NCI-H446 (cell line): Measurements from ENCODE around the gene ADO.

ENCODE experiments used
- DNase-seq, 2 experiments: peaks; one replicate each; lab custom pipeline; 2025; lab: John Stamatoyannopoulos, UW

ADO gene

GRCh38 chr10:62818426-62819011 lies 14.0 kb downstream of the ADO start:
- DNase-seq: no peak

- DNase-seq: no peak
Observed at GRCh38 chr10:62819141-62819920, 14.8 kb downstream of the ADO start.

- no peak for DNase-seq
Observed at GRCh38 chr10:62820586-62820985, 16.1 kb downstream of the ADO start.

GRCh38 chr10:62826273-62826672 lies 21.8 kb downstream of the ADO start:
- no peak for DNase-seq

- no peak for DNase-seq
Observed at GRCh38 chr10:62829622-62830021, 25.1 kb downstream of the ADO start.

- DNase-seq: no peak
Observed at GRCh38 chr10:62830679-62831078, 26.2 kb downstream of the ADO start.

GRCh38 chr10:62831346-62831745 lies 26.8 kb downstream of the ADO start:
- no peak for DNase-seq

- no peak for DNase-seq
Observed at GRCh38 chr10:62839590-62839989, 35.1 kb downstream of the ADO start.

GRCh38 chr10:62842983-62843382 lies 38.5 kb downstream of the ADO start:
- no peak for DNase-seq

- no peak for DNase-seq
Observed at GRCh38 chr10:62843600-62843999, 39.1 kb downstream of the ADO start.

- no peak for DNase-seq
Observed at GRCh38 chr10:62844280-62845011, 39.9 kb downstream of the ADO start.

GRCh38 chr10:62847433-62847832 lies 42.9 kb downstream of the ADO start:
- DNase-seq: no peak

- no peak for DNase-seq
Observed at GRCh38 chr10:62850646-62851045, 46.1 kb downstream of the ADO start.

GRCh38 chr10:62851442-62851841 lies 46.9 kb downstream of the ADO start:
- no peak for DNase-seq

- DNase-seq: no peak
Observed at GRCh38 chr10:62852961-62853702, 48.6 kb downstream of the ADO start.

GRCh38 chr10:62853710-62854109 lies 49.2 kb downstream of the ADO start:
- DNase-seq: no peak

- no peak for DNase-seq
Observed at GRCh38 chr10:62856021-62856420, 51.5 kb downstream of the ADO start.
